ENCODE data around the gene B3GALT5. TPM values are rescaled to one million over a fixed set of nuclear protein-coding genes. Genes with fewer than 3 reads are reported as not detected.

The B3GALT5 gene
- polyA plus RNA-seq, 3 donors: not detected

DNA sequence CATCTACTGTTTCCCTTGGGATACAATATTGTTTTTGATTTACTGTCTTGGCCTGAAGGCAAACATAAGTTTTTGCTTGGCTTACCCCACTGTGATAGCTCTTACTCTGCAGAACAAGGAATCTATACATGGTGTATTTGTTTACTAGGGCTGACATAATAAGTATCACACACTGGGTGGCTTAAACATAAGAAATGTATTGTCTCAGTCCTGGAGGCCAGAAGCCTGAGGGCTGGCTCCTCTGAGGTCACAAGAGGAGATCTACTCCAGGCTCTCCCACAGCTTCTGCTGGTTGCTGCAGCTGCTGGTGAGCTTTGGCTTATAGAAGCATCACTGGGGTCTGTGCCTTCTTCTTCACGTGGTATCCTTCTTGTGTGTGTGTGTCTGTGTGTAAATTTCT is 101.6 kb downstream of the B3GALT5 start:
- no peaks in the 10 kb centered on the region for H3K9me3 Mint-ChIP-seq
- intact Hi-C loops (cut with micrococcal nuclease): loop anchor here in 1 of 2 donors (2.0 kb wide), 1 partner anchor 196 kb away; no protein-coding TSS in a partner anchor
- WGBS (ENCODE audit: insufficient coverage): no CpG with 5 or more reads among the region's 1 CpG
- H2AFZ ChIP-seq (ENCODE audit: insufficient read depth, low read depth, low read length, poor library complexity, severe bottlenecking): no peak overlapping the region
- no peak overlapping the region for H3K9ac ChIP-seq (ENCODE audit: insufficient read depth, low read length, poor library complexity, severe bottlenecking)
- no peak overlapping the region for H3K4me2 ChIP-seq (replicated peaks; ENCODE audit: extremely low read depth, low read length, poor library complexity, severe bottlenecking)
- TF ChIP-seq, protein P1, sequence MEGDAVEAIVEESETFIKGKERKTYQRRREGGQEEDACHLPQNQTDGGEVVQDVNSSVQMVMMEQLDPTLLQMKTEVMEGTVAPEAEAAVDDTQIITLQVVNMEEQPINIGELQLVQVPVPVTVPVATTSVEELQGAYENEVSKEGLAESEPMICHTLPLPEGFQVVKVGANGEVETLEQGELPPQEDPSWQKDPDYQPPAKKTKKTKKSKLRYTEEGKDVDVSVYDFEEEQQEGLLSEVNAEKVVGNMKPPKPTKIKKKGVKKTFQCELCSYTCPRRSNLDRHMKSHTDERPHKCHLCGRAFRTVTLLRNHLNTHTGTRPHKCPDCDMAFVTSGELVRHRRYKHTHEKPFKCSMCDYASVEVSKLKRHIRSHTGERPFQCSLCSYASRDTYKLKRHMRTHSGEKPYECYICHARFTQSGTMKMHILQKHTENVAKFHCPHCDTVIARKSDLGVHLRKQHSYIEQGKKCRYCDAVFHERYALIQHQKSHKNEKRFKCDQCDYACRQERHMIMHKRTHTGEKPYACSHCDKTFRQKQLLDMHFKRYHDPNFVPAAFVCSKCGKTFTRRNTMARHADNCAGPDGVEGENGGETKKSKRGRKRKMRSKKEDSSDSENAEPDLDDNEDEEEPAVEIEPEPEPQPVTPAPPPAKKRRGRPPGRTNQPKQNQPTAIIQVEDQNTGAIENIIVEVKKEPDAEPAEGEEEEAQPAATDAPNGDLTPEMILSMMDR (IDR thresholded peaks at IDR 0.05): no peak
- no peaks in the 10 kb centered on the region for H3K36me3 Mint-ChIP-seq
- H3K79me2 ChIP-seq (ENCODE audit: insufficient read depth, low read length): no peaks in the 10 kb centered on the region
- no peak overlapping the region for H3K27ac Mint-ChIP-seq
- peaks cover 3 to 5% (median 4%) of the 10 kb centered on the region in 3 donors for H3K27me3 Mint-ChIP-seq (ENCODE audit: low read depth in 3 of 3)
- H3K27ac ChIP-seq (ENCODE audit: low read depth in 1 of 2, low read length in 2 of 2): no peak overlapping the region
- H3K4me3 Mint-ChIP-seq: no peak overlapping the region
- H3K27me3 ChIP-seq (ENCODE audit: control insufficient read depth in 2 of 2, insufficient read depth in 2 of 2, low read length in 2 of 2): no peaks in the 10 kb centered on the region
- H4K20me1 ChIP-seq (ENCODE audit: insufficient read depth, low read length): no peaks in the 10 kb centered on the region
- no peaks in the 10 kb centered on the region for H3K9me3 ChIP-seq (replicated peaks in 1 of 2; ENCODE audit: control insufficient read depth in 1 of 2, insufficient read depth in 1 of 2, low read length in 2 of 2)
- H3K4me1 ChIP-seq (ENCODE audit: control insufficient read depth in 1 of 2, insufficient read depth in 2 of 2, low read length in 2 of 2): no peaks in the 10 kb centered on the region
- no peak overlapping the region for H3K4me3 ChIP-seq (replicated peaks in 1 of 3; ENCODE audit: low read depth in 2 of 3, low read length in 3 of 3)
- no peaks in the 10 kb centered on the region for H3K36me3 ChIP-seq (replicated peaks in 1 of 2; ENCODE audit: control insufficient read depth in 1 of 2, insufficient read depth in 2 of 2, low read length in 2 of 2)
- DNase-seq: no peak
- no peaks in the 10 kb centered on the region for H3K4me1 Mint-ChIP-seq

DNA sequence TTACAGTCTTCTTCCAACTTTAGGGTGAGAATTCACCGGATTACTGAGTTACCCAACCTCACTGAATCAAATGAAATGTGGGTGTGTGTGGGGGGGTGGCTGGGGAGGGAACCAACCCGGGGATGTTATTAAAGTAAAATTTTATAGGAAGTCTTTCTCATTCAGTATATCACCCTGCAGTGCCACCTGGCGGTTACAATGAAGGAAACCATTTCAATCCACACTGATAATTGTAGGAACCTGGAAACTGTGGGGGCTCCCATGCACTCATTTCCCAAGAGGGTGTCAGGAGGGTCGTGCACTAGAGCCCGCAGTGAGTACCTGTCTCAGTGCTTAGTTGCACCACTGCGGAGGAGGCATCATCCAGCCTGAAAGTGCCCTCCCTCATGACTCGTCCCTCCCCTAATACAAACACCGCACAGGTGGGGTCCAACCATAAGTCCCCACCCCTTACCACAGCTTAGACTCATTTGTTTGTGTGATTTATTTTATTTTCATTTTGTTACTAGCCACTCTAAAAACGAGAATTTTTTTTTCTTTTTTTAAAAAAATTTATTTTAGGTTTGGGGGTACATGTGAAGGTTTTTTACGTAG is 103.2 kb downstream of the B3GALT5 start:
- no peak overlapping the region for H3K9ac ChIP-seq (ENCODE audit: insufficient read depth, low read length, poor library complexity, severe bottlenecking)
- no peak overlapping the region for H3K27ac ChIP-seq (ENCODE audit: low read depth in 1 of 2, low read length in 2 of 2)
- Mint-ChIP-seq H3K9me3 (no peaks in the 10 kb centered on the region), H3K36me3 (no peaks in the 10 kb centered on the region), H3K4me3 (no peak overlapping the region), H3K4me1 (no peaks in the 10 kb centered on the region), H3K27ac (no peak overlapping the region), H3K27me3 (ENCODE audit: low read depth in 3 of 3) (peaks cover 3 to 4% (median 4%) of the 10 kb centered on the region in 3 donors)
- no peaks in the 10 kb centered on the region for H3K79me2 ChIP-seq (ENCODE audit: insufficient read depth, low read length)
- no peak overlapping the region for H3K4me2 ChIP-seq (replicated peaks; ENCODE audit: extremely low read depth, low read length, poor library complexity, severe bottlenecking)
- intact Hi-C loops (cut with micrococcal nuclease): loop anchor here (2.0 to 5.0 kb wide), 2 partner anchors 197 to 199 kb away; no protein-coding TSS in a partner anchor
- no peaks in the 10 kb centered on the region for H3K9me3 ChIP-seq (replicated peaks in 1 of 2; ENCODE audit: control insufficient read depth in 1 of 2, insufficient read depth in 1 of 2, low read length in 2 of 2)
- H2AFZ ChIP-seq (ENCODE audit: insufficient read depth, low read depth, low read length, poor library complexity, severe bottlenecking): no peak overlapping the region
- WGBS (ENCODE audit: insufficient coverage): no CpG with 5 or more reads among the region's 10 CpGs
- no peaks in the 10 kb centered on the region for H4K20me1 ChIP-seq (ENCODE audit: insufficient read depth, low read length)
- no peak overlapping the region for H3K4me3 ChIP-seq (replicated peaks in 1 of 3; ENCODE audit: low read depth in 2 of 3, low read length in 3 of 3)
- DNase-seq: peak in 2 of 3 donors; percentile 8 to 15
- TF ChIP-seq, protein P1 (IDR thresholded peaks at IDR 0.05): peak; percentile 81
- H3K36me3 ChIP-seq (replicated peaks in 1 of 2; ENCODE audit: control insufficient read depth in 1 of 2, insufficient read depth in 2 of 2, low read length in 2 of 2): no peaks in the 10 kb centered on the region
- no peaks in the 10 kb centered on the region for H3K4me1 ChIP-seq (ENCODE audit: control insufficient read depth in 1 of 2, insufficient read depth in 2 of 2, low read length in 2 of 2)
- H3K27me3 ChIP-seq (ENCODE audit: control insufficient read depth in 2 of 2, insufficient read depth in 2 of 2, low read length in 2 of 2): no peaks in the 10 kb centered on the region
